K562 (cell line): ENCODE data around the gene UBE2Q1. TPM values are rescaled to one million over a fixed set of nuclear protein-coding genes. Genes with fewer than 3 reads are reported as not detected.

ENCODE experiments used
- ATF1 ChIP-seq, 2 experiments: fragments of 450-650 bp in 1 of 2; IDR thresholded peaks; 2 replicates each; pipeline ENCODE4 v1.6.1; 2016; ENCODE audit warnings: missing compliant biosample characterization in 1 of 2, missing genetic modification characterization in 1 of 2
- CBFB ChIP-seq: sonication (generic); formaldehyde crosslinking; IDR thresholded peaks from 2 replicates; pipeline ENCODE4 v1.4.0; 2020; ENCODE audit warnings: mild to moderate bottlenecking, missing genetic modification reagents
- HIVEP1 ChIP-seq: fragments of 250-450 bp; sonication (Bioruptor Pico); IDR thresholded peaks from 2 replicates; pipeline ENCODE4 v1.4.0; 2020; ENCODE audit warnings: mild to moderate bottlenecking
- HNRNPL ChIP-seq: fragments of 200-400 bp; formaldehyde crosslinking; IDR thresholded peaks from 2 replicates; pipeline ENCODE4 v1.6.1; 2017; ENCODE audit warnings: low read depth, mild to moderate bottlenecking, low read length
- NFE2 ChIP-seq: IDR thresholded peaks from 2 replicates; pipeline ENCODE4 v1.6.1; 2014; ENCODE audit warnings: antibody characterized with exemption, low read depth
- SMAD3 ChIP-seq: fragments of 450-650 bp; formaldehyde crosslinking; conservative IDR thresholded peaks from 2 replicates; pipeline ENCODE4 v1.4.0; 2020; ENCODE audit warnings: mild to moderate bottlenecking
- SRSF7 ChIP-seq: fragments of 200-400 bp; formaldehyde crosslinking; optimal IDR thresholded peaks from 2 replicates; pipeline ENCODE3; 2017; ENCODE audit warnings: mild to moderate bottlenecking, low read depth, low read length
- YY1 ChIP-seq, 3 experiments: IDR thresholded peaks; 2 replicates each; pipeline ENCODE4 v1.6.1; 2011; ENCODE audit warnings: low read length in 2 of 3, mild to moderate bottlenecking in 2 of 3, moderate library complexity in 2 of 3, borderline replicate concordance in 1 of 3, control low read depth in 1 of 3, low read depth in 1 of 3; ENCODE audit not compliant: insufficient read depth in 3 of 3, insufficient replicate concordance in 2 of 3, control insufficient read depth in 1 of 3, insufficient read length in 1 of 3; ENCODE audit errors: extremely low read depth in 1 of 3
- ZC3H4 ChIP-seq: sonication (generic); formaldehyde crosslinking; IDR thresholded peaks from 2 replicates; pipeline ENCODE4 v1.9.0; 2021; ENCODE audit warnings: missing genetic modification reagents, borderline replicate concordance
- ZNF707 ChIP-seq: fragments of 250-450 bp; sonication (Bioruptor Pico); conservative IDR thresholded peaks from 2 replicates; pipeline ENCODE4 v1.8.0; 2022; ENCODE audit warnings: inconsistent platforms, mild to moderate bottlenecking, moderate library complexity
- polyA plus RNA-seq, 8 experiments: library from polyadenylated mRNA; depleted of rRNA in 4 of 8; stranded (reverse) in 5 of 8; unstranded in 3 of 8; fragments of >200 nt; fragmentation: Nextera tagmentation in 2 of 8; fragmentation: Illumina TruSeq in 1 of 8; extraction: Ambion mirVana in 2 of 8; extraction: Trizol in 1 of 8; gene quantifications; 2 replicates each; pipeline versions ENCODE4 v1.2.1 to v1.2.3, GENCODE V29; 2011 to 2014; ENCODE audit warnings: inconsistent platforms in 1 of 8, missing spikeins in 1 of 8
- total RNA-seq, 7 experiments: library from RNA; depleted of rRNA in 6 of 7; stranded (reverse); fragments of >200 nt in 6 of 7; fragmentation: Illumina TruSeq in 2 of 7; extraction: Trizol in 2 of 7; gene quantifications; 2 replicates each; pipeline versions ENCODE4 v1.2.1 to v1.2.3, GENCODE V29; 2011 to 2021; ENCODE audit warnings: low replicate concordance in 1 of 7
- TF ChIP-seq, protein P1 (sequence below), 2 experiments: fragments of 450-650 bp; IDR thresholded peaks; 2 replicates each; pipeline ENCODE4 v1.6.1; 2016; ENCODE audit warnings: mild to moderate bottlenecking in 2 of 2, borderline replicate concordance in 1 of 2, low read depth in 1 of 2, moderate library complexity in 1 of 2
- TF ChIP-seq, protein P2 (sequence below): fragments of 250-450 bp; sonication (Bioruptor Pico); IDR thresholded peaks from 2 replicates; pipeline ENCODE4 v1.4.0; 2020

Gene UBE2Q1
- total and polyA plus RNA-seq, 9 of the 15 experiments (the other 6 are each of a cell fraction or from before 2014, with no cell fraction given): 8.0 to 58.8 (median 27.6) TPM

- TF ChIP-seq, protein P1, sequence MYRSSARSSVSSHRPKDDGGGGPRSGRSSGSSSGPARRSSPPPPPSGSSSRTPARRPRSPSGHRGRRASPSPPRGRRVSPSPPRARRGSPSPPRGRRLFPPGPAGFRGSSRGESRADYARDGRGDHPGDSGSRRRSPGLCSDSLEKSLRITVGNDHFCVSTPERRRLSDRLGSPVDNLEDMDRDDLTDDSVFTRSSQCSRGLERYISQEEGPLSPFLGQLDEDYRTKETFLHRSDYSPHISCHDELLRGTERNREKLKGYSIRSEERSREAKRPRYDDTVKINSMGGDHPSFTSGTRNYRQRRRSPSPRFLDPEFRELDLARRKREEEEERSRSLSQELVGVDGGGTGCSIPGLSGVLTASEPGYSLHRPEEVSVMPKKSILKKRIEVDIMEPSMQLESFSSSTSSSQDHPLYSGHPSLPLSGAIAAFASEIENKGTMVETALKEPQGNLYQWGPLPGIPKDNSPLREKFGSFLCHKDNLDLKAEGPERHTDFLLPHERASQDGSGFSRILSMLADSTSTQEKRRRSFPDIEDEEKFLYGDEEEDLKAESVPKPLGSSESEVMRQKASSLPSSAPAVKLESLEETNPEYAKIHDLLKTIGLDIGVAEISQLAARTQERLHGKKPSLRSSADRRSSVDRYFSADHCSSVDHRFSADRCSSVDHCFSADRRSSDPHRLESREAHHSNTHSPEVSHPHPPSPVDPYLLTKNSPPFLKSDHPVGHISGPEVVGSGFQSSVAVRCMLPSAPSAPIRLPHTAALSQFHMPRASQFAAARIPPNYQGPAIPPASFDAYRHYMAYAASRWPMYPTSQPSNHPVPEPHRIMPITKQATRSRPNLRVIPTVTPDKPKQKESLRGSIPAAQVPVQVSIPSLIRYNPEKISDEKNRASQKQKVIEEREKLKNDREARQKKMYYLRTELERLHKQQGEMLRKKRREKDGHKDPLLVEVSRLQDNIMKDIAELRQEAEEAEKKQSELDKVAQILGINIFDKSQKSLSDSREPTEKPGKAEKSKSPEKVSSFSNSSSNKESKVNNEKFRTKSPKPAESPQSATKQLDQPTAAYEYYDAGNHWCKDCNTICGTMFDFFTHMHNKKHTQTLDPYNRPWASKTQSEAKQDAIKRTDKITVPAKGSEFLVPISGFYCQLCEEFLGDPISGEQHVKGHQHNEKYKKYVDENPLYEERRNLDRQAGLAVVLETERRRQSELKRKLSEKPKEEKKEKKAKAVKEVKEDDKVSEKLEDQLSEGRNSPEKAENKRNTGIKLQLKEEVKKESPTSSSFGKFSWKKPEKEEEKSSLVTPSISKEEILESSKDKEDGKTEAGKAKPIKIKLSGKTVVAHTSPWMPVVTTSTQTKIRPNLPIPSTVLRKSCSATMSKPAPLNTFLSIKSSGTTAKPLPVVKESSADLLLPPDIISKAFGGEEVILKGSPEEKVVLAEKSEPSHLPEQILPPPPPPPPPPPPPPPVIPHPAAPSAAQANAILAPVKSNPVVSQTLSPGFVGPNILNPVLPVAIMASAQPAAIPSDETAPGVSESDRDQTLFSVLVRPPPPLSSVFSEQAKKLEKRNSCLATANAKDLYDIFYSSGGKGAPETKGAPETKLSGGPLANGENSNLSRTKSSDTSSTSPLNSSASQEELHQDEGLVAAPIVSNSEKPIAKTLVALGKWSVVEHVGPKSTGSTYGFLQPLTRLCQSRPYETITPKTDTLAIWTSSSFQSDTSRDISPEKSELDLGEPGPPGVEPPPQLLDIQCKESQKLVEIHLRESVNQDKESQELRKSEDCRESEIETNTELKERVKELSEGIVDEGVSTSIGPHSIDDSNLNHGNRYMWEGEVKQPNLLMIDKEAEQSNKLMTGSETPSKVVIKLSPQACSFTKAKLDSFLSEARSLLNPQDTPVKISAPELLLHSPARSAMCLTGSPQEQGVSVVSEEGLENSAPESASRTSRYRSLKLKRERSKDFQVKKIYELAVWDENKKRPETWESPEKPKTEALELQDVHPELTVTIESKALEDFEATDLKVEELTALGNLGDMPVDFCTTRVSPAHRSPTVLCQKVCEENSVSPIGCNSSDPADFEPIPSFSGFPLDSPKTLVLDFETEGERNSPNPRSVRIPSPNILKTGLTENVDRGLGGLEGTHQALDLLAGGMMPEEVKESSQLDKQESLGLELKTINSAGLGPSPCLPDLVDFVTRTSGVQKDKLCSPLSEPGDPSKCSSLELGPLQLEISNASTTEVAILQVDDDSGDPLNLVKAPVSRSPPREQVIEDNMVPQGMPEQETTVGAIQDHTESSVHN (IDR thresholded peaks at IDR 0.05; ENCODE audit: borderline replicate concordance in 1 of 2, low read depth in 1 of 2): no peak
- TF ChIP-seq ZC3H4 (CRISPR knock-in tag) (no peak), YY1 (IDR thresholded peaks at IDR 0.05; ENCODE audit: borderline replicate concordance in 1 of 3, control insufficient read depth in 1 of 3, extremely low read depth in 1 of 3, insufficient read depth in 3 of 3, insufficient read length in 1 of 3, insufficient replicate concordance in 2 of 3, low read depth in 1 of 3, low read length in 2 of 3) (no peak), NFE2 (no peak), ZNF707 (CRISPR knock-in tag) (no peak), HNRNPL (no peak), CBFB (CRISPR knock-in tag) (no peak), SMAD3 (CRISPR knock-in tag) (no peak), HIVEP1 (no peak), SRSF7 (no peak), ATF1 (CRISPR knock-in tag; IDR thresholded peaks at IDR 0.05) (no peak), ATF1 (tag; IDR thresholded peaks at IDR 0.05) (peak; percentile 38; the same call in 1 of the 2 replicates)
- TF ChIP-seq, protein P2, sequence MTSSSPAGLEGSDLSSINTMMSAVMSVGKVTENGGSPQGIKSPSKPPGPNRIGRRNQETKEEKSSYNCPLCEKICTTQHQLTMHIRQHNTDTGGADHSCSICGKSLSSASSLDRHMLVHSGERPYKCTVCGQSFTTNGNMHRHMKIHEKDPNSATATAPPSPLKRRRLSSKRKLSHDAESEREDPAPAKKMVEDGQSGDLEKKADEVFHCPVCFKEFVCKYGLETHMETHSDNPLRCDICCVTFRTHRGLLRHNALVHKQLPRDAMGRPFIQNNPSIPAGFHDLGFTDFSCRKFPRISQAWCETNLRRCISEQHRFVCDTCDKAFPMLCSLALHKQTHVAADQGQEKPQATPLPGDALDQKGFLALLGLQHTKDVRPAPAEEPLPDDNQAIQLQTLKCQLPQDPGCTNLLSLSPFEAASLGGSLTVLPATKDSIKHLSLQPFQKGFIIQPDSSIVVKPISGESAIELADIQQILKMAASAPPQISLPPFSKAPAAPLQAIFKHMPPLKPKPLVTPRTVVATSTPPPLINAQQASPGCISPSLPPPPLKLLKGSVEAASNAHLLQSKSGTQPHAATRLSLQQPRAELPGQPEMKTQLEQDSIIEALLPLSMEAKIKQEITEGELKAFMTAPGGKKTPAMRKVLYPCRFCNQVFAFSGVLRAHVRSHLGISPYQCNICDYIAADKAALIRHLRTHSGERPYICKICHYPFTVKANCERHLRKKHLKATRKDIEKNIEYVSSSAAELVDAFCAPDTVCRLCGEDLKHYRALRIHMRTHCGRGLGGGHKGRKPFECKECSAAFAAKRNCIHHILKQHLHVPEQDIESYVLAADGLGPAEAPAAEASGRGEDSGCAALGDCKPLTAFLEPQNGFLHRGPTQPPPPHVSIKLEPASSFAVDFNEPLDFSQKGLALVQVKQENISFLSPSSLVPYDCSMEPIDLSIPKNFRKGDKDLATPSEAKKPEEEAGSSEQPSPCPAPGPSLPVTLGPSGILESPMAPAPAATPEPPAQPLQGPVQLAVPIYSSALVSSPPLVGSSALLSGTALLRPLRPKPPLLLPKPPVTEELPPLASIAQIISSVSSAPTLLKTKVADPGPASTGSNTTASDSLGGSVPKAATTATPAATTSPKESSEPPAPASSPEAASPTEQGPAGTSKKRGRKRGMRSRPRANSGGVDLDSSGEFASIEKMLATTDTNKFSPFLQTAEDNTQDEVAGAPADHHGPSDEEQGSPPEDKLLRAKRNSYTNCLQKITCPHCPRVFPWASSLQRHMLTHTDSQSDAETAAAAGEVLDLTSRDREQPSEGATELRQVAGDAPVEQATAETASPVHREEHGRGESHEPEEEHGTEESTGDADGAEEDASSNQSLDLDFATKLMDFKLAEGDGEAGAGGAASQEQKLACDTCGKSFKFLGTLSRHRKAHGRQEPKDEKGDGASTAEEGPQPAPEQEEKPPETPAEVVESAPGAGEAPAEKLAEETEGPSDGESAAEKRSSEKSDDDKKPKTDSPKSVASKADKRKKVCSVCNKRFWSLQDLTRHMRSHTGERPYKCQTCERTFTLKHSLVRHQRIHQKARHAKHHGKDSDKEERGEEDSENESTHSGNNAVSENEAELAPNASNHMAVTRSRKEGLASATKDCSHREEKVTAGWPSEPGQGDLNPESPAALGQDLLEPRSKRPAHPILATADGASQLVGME: no peak
These were observed 9.1 kb upstream of the UBE2Q1 start, which contains the start of gene CHRNB2 (continued) for GRCh38 chr1:154567386-154568156.
